ENCODE results near the gene DOK7. TPM values are rescaled to one million over a fixed set of nuclear protein-coding genes. Genes with fewer than 3 reads are reported as not detected.

DOK7 gene
- total RNA-seq, 4 donors from 2014 or later = 0.26 to 0.45 TPM; not detected in 2

DNA sequence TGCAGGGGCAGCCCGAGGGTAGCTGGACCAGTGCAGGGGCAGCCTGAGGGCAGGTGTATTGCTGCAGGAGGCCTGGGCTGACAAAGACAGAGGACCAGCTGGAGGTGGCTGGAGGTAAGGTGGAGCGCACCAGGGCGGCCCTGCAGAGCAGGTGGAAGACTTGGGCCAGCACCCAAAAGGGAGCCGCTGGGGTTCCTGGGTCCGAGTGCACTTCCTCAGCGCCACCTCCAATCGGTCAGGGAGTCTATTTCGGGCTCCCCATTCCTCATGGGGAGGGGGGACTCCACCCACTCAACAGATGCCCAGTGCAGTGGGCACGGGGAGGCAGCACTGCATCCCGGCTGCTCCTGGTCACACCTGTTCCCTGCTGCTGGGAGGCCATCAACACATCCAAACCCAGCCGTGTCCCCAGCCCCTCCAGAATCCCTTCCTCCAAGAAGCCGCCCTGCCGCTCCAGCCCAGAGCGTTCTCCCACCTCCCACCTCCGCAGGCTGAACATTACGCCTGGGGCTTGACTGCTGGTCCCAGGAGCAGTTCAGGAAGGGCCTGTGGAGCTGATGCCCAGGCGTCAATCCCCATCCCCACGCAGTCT is 67.7 kb downstream of the DOK7 start:
- TF ChIP-seq CTCF (IDR thresholded peaks at IDR 0.05) (no peak), POLR2A (IDR thresholded peaks at IDR 0.05) (no peak)
- Histone ChIP-seq H3K27me3 (no peaks in the 10 kb centered on the region), H3K4me1 (peaks cover 20 to 48% (median 27%) of the 10 kb centered on the region in 3 donors), H3K4me3 (peak overlapping the region; percentile 79 to 97 (median 90)), H3K27ac (no peak overlapping the region), H3K9me3 (no peaks in the 10 kb centered on the region), H3K36me3 (peaks cover 0 to 44% (median 5%) of the 10 kb centered on the region in 3 donors)
- WGBS, 2 donors = 68 to 75% methylated on average over 13 to 17 of the region's 18 CpGs
- intact Hi-C loops (cut with DNase I) = no loop called here
- DNase-seq = no peak

GRCh38 chr4:3531318-3531878 is 68.3 kb downstream of the DOK7 start:
- H3K27ac ChIP-seq = peak overlapping the region in 3 of 4 donors; percentile 83 to 84 (median 84)
- H3K36me3 ChIP-seq = peaks cover 0 to 37% (median 5%) of the 10 kb centered on the region in 3 donors
- WGBS, 2 donors = 4 to 17% methylated on average over 14 to 17 of the region's 17 CpGs
- peak overlapping the region; percentile 79 to 97 (median 90) for H3K4me3 ChIP-seq
- H3K4me1 ChIP-seq = peaks cover 20 to 48% (median 27%) of the 10 kb centered on the region in 3 donors
- intact Hi-C loops (cut with DNase I) = no loop called here
- DNase-seq = no peak
- TF ChIP-seq CTCF (IDR thresholded peaks at IDR 0.05) (no peak), POLR2A (IDR thresholded peaks at IDR 0.05) (no peak)
- no peaks in the 10 kb centered on the region for H3K9me3 ChIP-seq
- no peaks in the 10 kb centered on the region for H3K27me3 ChIP-seq

GRCh38 chr4:3531879-3532750 is 69.0 kb downstream of the DOK7 start, which contains the start of gene LRPAP1:
Gene LRPAP1 (minus strand): TSS chr4:3532422. CDS start chr4:3532412, 10 bp downstream.
- H3K36me3 ChIP-seq = peaks cover 0 to 30% (median 5%) of the 10 kb centered on the region in 3 donors
- peak within 1 kb of the TSS; percentile 75 to 84 (median 84) for H3K27ac ChIP-seq
- no peaks in the 10 kb centered on the region for H3K27me3 ChIP-seq
- H3K4me3 ChIP-seq = peak within 1 kb of the TSS; percentile 79 to 97 (median 90)
- intact Hi-C loops (cut with DNase I) = no loop called here
- H3K4me1 ChIP-seq = peaks cover 20 to 48% (median 27%) of the 10 kb centered on the region in 3 donors
- no peaks in the 10 kb centered on the region for H3K9me3 ChIP-seq
- WGBS, 2 donors = 1% methylated on average over 28 of the region's 84 CpGs; no CpG with 5 or more reads in 1 of the 2 donors
- peak; percentile 33 for DNase-seq
- peak in 3 of 4 donors; percentile 58 to 86 (median 85) for TF ChIP-seq POLR2A (IDR thresholded peaks at IDR 0.05)
- TF ChIP-seq CTCF (IDR thresholded peaks at IDR 0.05) = no peak

GRCh38 chr4:3532751-3533422 is 69.8 kb downstream of the DOK7 start:
- no peak for DNase-seq
- TF ChIP-seq POLR2A (IDR thresholded peaks at IDR 0.05) (no peak), CTCF (IDR thresholded peaks at IDR 0.05) (no peak)
- Histone ChIP-seq H3K36me3 (peaks cover 0 to 22% (median 5%) of the 10 kb centered on the region in 3 donors), H3K4me3 (peak overlapping the region; percentile 79 to 97 (median 90)), H3K27ac (peak overlapping the region in 2 of 4 donors; percentile 83 to 84), H3K27me3 (no peaks in the 10 kb centered on the region), H3K9me3 (no peaks in the 10 kb centered on the region), H3K4me1 (peaks cover 20 to 43% (median 27%) of the 10 kb centered on the region in 3 donors)
- 44 to 47% methylated on average over 4 to 8 of the region's 42 CpGs for WGBS, 2 donors
- intact Hi-C loops (cut with DNase I) = no loop called here
